ENCODE results near the gene G6PC3.
"Not testable (repeated sequence)": the region's sequence is repeated elsewhere in the genome, so short reads cannot be mapped to it uniquely, and the experiment has no call there.

Gene G6PC3

DNA sequence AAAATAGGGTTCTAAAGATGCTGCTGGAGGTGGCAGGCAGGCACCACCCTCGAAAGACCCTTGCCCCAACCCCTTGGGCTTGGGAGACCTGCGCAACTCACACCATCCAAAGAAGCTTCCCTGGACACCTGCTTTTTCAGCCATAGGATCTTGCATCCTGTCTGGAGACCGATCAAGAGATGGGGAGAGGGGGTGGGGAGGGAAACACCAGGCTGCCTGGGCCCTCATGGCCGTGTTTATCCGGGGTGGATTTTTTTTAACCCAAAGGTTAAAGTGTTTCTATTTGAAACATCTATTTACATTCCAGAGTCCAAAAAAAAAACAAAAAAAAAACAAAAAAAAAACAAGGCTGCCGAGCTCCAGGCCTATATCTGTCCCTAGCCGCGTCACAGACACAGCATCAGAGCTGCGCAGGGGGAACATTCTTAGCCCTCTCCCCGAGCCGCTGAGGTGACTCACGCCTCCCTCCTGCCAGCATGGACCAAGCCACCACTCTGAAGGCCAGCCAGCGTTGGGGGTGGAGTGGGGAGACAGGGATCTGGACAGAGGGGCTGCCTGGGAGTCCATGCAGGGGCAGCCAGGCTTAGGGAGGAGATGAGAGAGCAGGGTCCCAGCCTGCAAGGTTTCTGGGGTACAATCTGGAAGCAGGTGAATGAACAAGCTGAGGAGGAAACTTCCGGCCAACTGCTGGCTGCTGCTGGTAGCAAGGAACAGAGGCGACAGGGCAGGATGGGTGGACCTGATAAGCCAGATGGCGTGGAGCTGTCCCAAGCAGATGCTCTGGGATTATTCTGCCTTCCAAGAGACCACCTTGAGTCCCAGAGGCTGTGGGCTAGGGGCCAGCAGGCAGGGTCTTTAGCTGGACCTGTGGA, 38.1 kb downstream of the G6PC3 start:
- no peak for DNase-seq (ENCODE audit: low read depth in 2 of 2)

DNA sequence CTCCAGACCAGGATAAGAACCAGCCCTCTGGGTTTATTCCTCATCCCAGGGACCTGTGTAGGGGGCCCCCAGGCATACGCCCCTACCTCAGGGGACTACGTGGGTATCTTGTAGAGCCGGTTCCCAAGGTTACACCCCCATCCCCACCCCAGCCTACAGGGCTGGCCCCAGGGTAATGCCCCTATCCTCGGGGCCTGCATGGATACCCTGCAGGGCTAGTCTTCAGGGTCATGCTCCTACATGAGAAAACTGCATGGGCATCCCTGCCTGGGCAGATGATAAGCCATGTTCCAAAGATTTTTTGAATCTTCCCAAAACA, 38.7 kb downstream of the G6PC3 start:
- DNase-seq (ENCODE audit: low read depth in 2 of 2), result no peak

DNA sequence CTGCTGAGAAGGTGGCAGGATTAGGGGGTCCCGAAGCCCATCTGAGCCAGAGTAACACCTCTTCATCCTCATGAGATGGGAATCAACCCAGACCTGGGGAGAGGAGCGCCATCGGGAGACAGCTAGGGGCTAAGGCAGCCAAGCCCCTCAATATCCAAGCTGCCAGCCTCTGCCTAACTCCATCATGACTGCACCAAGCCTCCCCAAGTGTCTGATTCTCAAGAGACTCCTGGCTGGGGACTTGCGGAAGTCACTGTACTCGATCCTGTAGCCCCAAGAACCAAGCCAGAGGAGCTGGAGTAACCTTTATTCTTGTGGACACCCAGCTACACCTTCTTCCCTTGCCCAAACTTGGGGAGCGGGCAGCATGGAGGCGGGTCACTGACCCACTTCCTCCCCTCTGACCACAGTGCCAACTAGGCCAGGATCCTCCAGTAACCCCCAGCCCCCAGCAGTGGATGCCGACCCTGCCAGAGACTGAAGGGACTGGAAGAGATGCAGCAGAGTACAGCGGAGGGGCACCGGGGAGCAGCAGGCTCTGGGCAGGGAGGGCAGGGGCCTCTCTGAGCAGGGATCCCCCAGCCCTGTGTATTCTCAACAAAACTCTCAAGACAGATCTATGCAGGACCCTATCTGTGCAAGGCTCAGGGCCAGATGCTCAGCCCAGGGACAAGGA, 39.6 kb downstream of the G6PC3 start:
- no peak for DNase-seq (ENCODE audit: low read depth in 2 of 2)

DNA sequence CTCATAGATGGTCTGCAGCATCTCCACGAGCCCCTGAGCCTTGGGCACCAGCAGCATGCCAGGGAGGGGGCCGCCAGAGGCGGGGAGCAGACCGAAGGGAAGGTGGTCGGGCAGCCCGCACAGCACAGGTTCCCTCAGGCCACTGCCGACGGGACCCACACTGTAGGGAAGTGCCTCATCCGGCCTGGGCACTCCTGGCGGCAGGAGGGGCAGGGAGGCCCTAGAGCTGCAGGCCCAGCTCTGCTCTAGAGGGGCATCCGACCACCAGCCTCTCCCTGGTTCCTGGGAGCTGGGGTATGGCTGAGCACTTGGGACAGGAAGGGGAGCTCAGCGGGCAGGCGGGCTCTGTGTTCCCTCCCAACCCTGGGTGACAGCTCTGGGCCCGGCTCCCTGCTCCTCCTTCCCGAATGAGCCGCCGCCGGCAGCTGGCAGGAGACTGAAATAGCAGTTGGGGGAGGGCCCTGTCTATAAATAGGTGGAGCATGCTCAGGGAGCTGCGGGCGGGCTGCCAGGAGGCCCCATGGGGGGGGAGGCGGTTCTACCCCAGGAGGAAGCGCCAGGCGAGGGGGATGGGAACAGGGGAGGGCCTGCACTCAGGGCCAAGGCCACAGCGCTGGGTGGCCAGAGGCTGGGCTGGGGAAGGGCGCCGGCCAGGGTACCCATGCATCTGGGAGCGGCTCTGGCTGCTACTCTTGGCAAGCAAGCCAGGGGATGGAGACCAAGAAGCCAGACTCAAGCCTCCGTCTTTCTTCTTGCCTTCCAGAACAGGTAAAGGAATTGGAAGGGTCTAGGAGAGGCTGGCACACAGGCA, 40.5 kb downstream of the G6PC3 start:
- peak in 1 of 2 donors; percentile 17 for DNase-seq (ENCODE audit: low read depth in 2 of 2)

DNA sequence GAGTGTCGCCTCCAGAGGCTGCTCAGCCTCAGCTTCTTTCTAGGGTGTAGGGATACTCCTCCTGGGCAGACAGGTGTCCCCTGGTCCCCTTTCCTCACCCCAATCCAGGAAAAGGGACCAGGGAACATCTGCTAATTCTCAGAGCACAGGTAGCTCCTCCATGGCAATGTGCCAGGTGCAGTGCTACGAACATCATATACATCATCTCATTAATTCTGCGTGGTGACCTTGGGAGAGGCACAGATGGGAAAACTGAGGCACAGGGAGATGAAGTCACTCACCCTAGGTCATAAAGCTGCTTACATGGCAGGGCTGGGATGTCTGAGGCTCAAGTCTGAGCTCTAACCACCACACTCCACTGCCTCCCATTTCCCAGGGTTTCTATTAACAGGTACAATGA, 41.2 kb downstream of the G6PC3 start:
- no peak for DNase-seq (ENCODE audit: low read depth in 2 of 2)

DNA sequence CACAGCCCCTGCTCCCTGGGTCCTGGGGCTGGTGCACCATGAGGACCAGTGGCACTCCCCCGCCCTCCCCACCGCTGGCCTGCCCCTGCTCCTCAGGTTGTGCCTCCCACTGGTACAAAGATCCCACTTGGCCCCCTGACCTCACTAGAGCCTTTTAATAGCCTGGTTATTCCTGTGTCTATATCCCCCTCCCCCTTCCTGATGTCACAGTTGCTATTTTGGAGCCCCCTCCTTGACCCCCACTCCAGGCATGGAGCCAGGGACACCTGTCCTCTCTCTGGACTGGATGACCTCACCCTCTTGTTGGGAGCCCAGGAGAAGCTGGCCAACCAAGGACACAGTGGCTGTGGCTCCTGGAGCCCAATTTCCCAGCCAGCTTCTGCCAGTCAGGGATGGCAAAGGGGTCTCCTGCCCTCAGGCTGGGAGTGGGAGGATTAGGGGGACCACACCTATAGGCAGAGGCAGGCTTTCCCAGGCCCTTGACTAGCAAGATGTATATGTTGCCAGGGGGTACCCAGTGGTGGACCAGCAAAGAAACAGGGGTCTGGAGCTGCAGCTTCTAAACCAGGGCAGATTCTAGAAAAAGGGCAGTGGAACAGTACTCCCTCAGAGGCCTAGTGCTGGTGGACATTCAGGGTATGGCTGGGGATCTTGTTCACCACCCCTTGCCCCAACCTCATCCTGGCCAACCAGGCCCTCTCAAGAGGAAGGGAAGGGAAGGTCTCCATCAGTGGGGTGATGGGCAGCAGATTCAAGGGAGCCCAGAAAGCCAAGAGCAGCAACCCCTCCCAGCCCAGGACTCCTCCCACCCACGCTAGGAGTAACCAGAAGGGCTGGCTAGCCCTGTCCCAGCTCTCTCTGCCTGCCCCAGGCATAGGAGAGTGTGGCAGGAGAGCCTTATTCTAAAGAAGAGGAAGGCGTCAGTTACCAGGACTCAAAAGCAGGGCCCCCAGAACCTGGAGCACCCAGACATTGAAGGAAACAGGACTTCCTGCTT, 42.0 kb downstream of the G6PC3 start:
- no peak for DNase-seq (ENCODE audit: low read depth in 2 of 2)

DNA sequence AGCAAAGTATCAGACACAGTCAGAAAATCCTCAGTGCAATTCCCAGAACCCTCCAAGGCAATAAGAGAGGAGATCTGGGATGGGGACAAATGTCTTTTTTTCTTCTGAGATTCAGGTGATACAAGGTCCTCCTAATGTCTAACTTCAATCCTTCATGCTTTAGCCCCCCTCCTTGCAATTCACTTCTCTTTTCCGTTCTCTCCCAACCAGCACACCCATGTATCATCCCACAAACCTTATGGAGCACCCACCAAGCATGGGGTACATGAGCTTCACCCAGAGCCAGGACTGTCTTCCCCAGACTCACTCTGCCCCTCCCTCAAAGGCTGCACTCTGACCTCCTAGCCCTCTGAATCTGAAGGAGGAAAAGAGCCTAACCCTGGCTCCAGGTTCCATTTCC, 42.8 kb downstream of the G6PC3 start:
- no peak for DNase-seq (ENCODE audit: low read depth in 2 of 2)

DNA sequence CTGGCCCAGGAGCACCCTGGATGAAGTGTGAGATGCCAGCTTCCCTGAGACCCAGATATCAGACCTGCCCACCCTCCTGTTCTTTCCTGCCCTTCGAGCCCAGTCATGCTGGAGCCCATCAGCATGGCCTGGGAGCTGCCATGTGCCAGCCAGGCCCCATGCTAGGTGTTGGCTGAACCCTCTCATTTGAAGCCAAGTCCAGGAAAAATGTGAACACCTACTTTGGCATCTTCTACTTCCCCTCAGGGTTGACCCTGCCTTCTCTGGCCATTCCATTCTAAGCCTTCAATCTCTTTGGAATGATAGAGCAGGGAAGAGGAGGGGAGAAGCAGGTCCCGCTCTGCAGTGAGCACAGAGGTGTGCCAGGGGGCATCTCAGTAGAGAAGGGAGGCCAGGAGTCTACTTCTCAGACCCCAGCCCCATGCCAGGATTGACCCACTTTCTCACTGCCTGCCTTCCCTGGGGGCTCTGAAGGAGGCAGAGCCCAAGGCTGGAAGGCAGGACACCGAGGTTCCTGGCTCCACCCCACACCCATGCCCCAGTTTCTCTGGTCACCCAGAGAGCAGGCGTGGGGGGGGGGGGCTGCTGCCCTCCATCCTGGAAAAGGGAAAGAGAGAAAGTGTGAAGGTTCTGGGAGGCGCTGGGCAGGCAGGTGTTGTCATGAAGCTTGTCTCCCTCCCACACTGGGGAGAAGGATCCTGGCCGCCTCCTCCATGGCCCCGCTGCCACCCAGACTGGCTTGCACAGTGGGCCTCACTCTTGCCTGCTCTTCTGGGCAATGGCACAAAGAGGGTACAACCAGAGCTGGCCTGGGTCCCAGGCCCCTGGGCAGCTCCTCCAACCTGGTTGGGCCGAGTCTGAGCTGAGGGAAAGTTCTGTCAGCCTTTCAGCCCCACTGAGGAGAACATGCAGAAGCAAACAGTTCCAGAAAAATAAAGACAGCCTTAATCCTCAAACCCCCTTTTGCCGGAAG, 43.6 kb downstream of the G6PC3 start:
- no peak for DNase-seq (ENCODE audit: low read depth in 2 of 2)

DNA sequence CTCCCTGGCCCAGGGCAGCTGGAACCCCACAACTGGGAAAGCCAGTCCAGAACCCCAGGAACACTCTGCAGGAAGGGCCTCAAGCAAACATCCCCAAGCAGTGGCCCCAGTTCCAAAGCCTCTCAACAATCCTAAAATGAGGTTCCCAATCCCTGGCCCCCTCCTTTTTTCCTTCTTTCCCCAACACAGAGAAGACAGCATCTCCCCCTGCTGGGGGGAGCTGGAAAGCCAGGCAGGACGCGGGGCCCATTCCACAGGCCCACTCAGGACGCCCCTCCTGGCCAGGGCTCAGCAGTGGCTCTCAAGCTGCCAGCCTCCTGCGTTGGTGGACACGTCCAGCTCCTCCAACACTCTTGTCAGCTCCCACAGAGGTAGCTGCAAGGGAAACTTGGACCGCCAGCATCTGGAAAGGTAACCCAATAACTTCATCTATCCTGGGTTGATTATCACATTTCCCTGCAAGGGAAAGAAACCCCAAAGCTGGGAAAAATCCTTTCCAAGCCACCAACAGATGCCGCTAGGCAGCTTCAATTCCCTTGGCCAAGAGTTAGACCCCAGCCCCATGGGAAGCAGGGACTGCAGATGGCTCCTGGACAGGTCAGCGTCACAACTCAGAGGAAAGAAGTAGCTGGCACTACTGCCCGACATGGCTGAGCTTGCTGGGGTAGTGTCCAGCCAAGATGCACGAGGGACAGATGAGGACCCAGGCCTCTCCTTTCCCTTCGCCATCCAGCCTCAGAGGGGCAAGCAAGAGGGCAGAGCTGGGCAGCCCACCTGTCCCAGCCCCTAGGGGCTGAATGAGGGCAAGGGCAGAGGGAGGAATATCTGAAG, 45.3 kb downstream of the G6PC3 start:
- DNase-seq (ENCODE audit: low read depth in 2 of 2), result no peak

DNA sequence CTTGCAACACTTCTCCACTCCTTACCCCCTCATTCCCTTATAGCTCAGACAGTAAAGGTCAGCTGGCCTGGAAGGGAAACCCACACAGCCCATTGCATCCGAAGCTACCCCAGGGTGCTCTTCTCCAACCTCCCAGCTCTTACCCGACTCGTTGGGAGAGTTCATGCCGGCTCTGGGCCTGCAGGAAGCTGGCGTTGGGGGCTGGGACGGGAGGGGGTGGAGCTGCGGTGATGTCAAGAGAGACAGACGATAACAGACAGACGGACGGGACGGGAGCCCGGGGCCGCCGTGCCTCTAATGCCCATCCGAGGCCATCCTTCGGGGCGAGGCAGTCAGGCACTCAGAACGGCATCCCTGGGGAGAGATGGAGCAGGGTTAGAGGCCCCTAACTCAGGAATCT, 46.8 kb downstream of the G6PC3 start:
- DNase-seq (ENCODE audit: low read depth in 2 of 2), result no peak

DNA sequence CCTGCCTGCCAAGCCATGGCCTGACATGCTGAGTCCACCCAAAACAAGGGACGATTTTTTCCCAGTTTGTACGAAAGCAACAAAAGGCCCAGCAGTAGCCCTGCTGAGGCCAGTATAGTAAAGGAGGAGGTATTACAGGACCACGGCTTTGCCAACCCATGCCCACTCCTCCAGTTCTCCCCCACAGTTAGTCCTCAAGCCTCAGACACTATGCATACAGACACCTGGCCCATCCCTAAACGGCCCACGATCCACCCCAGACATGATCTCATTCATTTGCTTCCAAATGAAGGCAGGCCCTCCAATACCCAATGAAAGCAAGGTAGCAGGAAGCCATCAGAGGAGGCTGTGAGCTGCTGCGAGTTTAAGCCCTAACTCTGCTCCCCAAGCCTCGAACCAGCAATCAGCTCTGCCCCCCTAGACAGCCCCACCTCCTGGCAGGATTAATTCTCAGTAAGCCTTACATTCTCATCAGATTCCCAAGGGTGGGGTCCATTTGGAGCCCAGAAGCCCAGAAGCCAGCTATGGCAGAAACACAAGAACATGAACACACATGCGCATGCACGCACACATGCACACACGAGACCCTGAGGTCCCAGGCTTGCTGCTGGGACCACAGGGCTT, 48.0 kb downstream of the G6PC3 start:
- DNase-seq (ENCODE audit: low read depth in 2 of 2), result no peak

DNA sequence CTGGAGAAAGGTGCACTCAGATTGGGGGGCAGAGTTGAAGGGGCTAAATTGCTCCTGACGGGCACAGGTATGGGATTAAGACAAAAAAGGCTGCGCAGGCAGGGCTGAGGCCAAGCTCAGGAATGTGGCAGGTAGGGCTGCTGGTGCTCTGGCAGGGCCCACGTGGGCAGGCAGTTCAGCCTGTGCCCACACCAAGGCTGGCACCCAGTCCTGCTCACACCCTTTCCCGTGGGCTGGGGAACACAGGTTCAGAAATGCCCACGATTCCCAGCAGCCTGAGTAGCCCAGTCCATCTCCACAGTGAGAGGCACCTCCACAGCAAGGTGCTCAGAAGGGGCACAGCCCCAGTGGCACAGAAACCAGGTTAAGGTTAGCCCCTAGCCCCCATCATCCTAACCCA, 48.5 kb downstream of the G6PC3 start:
- no peak for DNase-seq (ENCODE audit: low read depth in 2 of 2)

DNA sequence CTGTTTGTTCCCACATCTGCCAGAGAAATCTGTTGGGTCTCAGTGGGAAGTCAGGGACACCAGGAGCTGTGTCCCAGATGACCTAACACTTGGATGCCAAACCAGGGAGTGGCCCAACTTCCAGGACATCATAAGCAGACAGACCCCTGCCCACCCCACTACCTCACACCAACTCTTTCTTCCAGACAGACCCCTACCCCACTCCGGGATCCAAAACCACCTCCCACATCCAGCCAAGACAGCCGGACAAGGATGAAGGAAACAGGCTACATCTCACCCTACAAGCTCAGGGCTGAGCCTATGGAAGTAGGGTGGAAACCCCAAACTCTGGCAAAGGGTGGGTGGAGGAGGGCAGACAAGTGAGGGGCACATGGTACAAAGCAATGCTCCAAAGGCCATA, 49.3 kb downstream of the G6PC3 start:
- no peak for DNase-seq (ENCODE audit: low read depth in 2 of 2)

DNA sequence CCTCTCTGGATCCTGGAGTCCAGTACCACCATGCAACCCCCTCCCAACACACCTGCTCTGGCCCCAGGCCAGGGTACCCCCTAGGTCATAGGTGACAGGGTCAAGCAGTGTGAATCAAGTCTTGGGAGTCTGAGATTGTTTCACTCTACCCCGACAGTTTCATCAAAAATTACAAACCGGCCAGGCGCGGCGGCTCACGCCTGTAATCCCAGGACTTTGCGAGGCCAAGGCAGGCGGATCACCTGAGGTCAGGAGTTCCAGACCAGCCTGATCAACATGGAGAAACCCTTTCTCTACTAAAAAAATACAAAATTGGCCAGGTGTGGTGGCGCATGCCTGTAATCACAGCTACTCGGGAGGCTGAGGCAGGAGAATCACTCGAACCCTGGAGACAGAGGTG, 49.7 kb downstream of the G6PC3 start:
- not testable (repeated sequence) for DNase-seq (ENCODE audit: low read depth in 2 of 2)

DNA sequence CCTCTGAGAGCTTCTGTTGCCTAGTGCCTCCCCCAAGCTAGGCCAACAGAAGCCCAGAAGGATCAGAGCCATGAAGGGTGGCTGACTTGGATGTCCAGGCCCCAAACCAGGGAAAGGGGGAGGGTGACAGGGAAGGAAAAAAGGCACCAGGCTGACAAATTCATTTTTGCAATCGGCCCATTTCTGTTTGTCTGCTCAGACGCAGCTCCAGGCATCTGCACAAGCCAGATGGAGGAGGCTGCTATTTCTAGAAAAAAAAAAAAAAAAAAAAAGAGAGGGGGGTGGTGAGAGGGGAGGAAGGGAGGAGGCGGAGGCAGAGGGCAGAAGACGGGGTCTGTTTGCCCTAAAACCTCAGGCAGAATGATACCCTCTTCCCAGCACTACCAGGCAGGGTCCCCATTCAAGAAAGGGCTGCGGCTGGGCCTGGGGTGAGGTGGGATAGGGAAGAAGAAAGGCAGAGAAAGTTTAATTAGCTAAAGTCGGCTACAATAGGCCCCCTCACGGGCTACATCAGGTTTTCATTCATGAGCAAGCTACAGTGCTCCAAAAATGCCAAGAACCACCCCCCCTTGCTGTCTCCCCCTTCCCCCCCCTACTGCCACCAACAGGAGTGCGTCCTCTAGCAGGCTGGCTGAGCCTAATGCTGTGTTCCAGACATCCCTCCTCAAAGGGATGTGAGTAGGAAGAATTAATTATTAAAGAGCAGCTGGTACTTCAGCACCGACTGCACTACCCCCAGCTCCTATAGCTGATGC, 50.5 kb downstream of the G6PC3 start:
- DNase-seq (ENCODE audit: low read depth in 2 of 2), result no peak

DNA sequence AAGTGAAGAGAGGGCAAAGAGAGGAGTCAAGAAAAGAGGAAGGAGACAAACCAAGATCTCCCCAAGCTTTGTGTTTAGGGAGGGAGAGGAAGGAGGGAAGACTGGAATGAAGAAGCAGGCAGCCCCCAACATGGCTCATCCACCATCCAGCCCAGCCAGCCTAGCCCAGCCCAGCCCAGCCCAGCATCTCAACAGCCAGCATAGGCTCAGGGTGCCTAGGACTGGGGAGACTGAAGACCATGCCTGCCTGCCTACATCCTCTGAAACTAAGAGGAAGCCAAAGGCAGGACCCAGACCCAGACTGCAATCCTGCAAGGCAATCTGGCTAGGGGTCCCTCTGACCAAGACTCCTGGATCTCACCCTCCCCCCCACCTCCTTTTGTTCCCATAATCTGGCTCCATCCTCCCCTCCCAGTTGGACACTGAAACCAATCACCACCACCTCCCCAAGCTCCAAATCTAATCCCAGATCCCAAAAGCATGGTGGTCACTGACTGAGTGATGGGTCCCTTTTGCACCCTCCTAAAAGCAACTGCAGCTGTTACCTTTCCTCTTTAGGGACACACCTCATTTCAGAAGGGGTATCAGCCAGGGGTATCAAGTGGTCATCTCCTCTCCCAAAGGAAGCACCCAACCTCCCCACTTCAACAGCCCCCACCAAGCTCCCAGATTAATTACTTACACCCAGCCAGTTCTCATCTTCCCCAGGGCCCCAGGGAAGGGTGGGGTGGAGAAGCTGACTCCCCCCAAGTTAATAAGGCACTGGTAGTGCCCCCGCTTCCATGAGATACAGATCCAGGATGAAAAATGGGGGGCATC, 51.7 kb downstream of the G6PC3 start:
- no peak for DNase-seq (ENCODE audit: low read depth in 2 of 2)

DNA sequence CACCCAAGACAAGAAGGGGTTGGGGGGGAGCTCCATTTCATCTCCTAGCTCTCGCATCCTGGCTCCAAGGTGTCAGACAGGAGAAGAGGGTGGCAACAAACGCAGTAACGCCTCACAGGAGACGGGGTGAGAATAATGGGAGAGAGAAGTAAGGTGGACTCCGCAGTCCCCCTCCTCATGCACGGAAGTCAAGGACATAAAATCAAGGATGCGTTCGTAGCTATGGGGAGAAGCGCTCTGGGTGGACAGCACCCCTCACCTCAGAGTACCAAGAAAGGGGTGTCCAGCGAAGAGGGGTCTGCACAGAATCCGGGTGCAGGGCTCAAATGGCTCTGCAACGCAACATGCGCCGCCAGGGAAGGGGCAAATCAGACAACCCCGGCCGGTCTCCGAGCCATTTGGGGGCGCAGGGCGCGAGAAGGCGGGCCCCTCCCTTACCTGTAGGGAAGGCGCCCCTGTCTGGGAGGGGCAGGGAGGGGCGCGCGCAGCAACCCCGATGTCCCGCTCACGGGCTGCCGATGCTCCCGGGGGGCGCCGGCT, 52.4 kb downstream of the G6PC3 start:
- DNase-seq (ENCODE audit: low read depth in 2 of 2), result no peak

All from stimulated activated CD8-positive, alpha-beta memory T cell treated with anti-CD3 and anti-CD28 coated beads, Interleukin-7, amount 100 ng/mL, for 1 hour (primary cell).